HepG2 (cell line): ENCODE data around the gene SIT1. TPM values are rescaled to one million over a fixed set of nuclear protein-coding genes. Genes with fewer than 3 reads are reported as not detected.

Experiments
- ETV5 ChIP-seq: IDR thresholded peaks from 2 replicates; pipeline ENCODE4 v1.6.1; 2018; ENCODE audit warnings: missing biosample characterization, missing genetic modification reagents, inconsistent platforms, borderline replicate concordance
- EZH2 ChIP-seq: conservative IDR thresholded peaks from 2 replicates; pipeline ENCODE4 v1.6.1; 2012; ENCODE audit warnings: mild to moderate bottlenecking, low read depth, low read length, moderate library complexity
- GATA4 ChIP-seq: sonication (generic); IDR thresholded peaks from 2 replicates; pipeline ENCODE4 v1.6.1; 2016; ENCODE audit warnings: antibody characterized with exemption, low read depth, borderline replicate concordance
- PHF20 ChIP-seq: sonication (generic); formaldehyde crosslinking; IDR thresholded peaks from 2 replicates; pipeline ENCODE4 v1.5.0; 2020; ENCODE audit warnings: mild to moderate bottlenecking, missing genetic modification reagents
- POLR2A ChIP-seq, 2 experiments: IDR thresholded peaks; 2 replicates each; pipeline ENCODE4 v1.6.1; 2011; ENCODE audit warnings: low read depth in 2 of 2, low read length in 2 of 2, mild to moderate bottlenecking in 1 of 2, moderate library complexity in 1 of 2; ENCODE audit not compliant: insufficient read depth in 1 of 2
- RBFOX2 ChIP-seq: fragments of 200-400 bp; formaldehyde crosslinking; IDR thresholded peaks from 2 replicates; pipeline ENCODE4 v1.6.1; 2017; ENCODE audit warnings: low read depth, mild to moderate bottlenecking, low read length
- SMYD3 ChIP-seq: sonication (generic); formaldehyde crosslinking; IDR thresholded peaks from 2 replicates; pipeline ENCODE4 v1.8.1; 2023; ENCODE audit warnings: mild to moderate bottlenecking, missing genetic modification reagents
- SUZ12 ChIP-seq: fragments of 150-350 bp; IDR thresholded peaks from 2 replicates; pipeline ENCODE4 v1.6.1; 2014; ENCODE audit warnings: low read depth, low read length
- TBX2 ChIP-seq: sonication (generic); formaldehyde crosslinking; IDR thresholded peaks from 2 replicates; pipeline ENCODE4 v1.5.0; 2020; ENCODE audit warnings: missing genetic modification reagents, mild to moderate bottlenecking, borderline replicate concordance
- TRIM24 ChIP-seq: sonication (generic); formaldehyde crosslinking; IDR thresholded peaks from 2 replicates; pipeline ENCODE4 v1.8.0; 2022; ENCODE audit warnings: mild to moderate bottlenecking, missing genetic modification reagents
- ZBTB7B ChIP-seq: sonication (generic); formaldehyde crosslinking; IDR thresholded peaks from 2 replicates; pipeline ENCODE4 v1.4.0; 2020; ENCODE audit warnings: missing genetic modification reagents
- ZFP37 ChIP-seq: sonication (generic); formaldehyde crosslinking; IDR thresholded peaks from 2 replicates; pipeline ENCODE4 v1.4.0; 2020; ENCODE audit warnings: missing genetic modification reagents, borderline replicate concordance
- ZFY ChIP-seq: sonication (generic); formaldehyde crosslinking; IDR thresholded peaks from 2 replicates; pipeline ENCODE4 v1.4.0; 2020; ENCODE audit warnings: missing genetic modification reagents
- ZNF335 ChIP-seq: sonication (generic); formaldehyde crosslinking; IDR thresholded peaks from 2 replicates; pipeline ENCODE4 v1.4.0; 2020; ENCODE audit warnings: missing genetic modification reagents
- ZNF460 ChIP-seq: sonication (generic); formaldehyde crosslinking; IDR thresholded peaks from 2 replicates; pipeline ENCODE4 v1.5.1; 2020; ENCODE audit warnings: missing genetic modification reagents, mild to moderate bottlenecking, borderline replicate concordance
- ZNF543 ChIP-seq: sonication (generic); formaldehyde crosslinking; IDR thresholded peaks from 2 replicates; pipeline ENCODE4 v1.4.0; 2020; ENCODE audit warnings: mild to moderate bottlenecking, missing genetic modification reagents
- ZNF7 ChIP-seq: IDR thresholded peaks from 2 replicates; pipeline ENCODE4 v1.6.1; 2016; ENCODE audit warnings: missing biosample characterization, missing genetic modification reagents
- ZNF709 ChIP-seq: sonication (generic); formaldehyde crosslinking; IDR thresholded peaks from 2 replicates; pipeline ENCODE4 v1.5.0; 2020; ENCODE audit warnings: mild to moderate bottlenecking, missing genetic modification reagents
- ZNF749 ChIP-seq: sonication (generic); formaldehyde crosslinking; IDR thresholded peaks from 2 replicates; pipeline ENCODE4 v1.8.0; 2022; ENCODE audit warnings: mild to moderate bottlenecking, missing genetic modification reagents, moderate library complexity, borderline replicate concordance
- ZNF776 ChIP-seq: sonication (generic); formaldehyde crosslinking; IDR thresholded peaks from 2 replicates; pipeline ENCODE4 v1.4.0; 2020; ENCODE audit warnings: mild to moderate bottlenecking, missing genetic modification reagents
- ZNF782 ChIP-seq: sonication (generic); formaldehyde crosslinking; IDR thresholded peaks from 2 replicates; pipeline ENCODE4 v1.4.0; 2020; ENCODE audit warnings: missing genetic modification reagents, mild to moderate bottlenecking, borderline replicate concordance
- ZSCAN9 ChIP-seq: IDR thresholded peaks from 2 replicates; pipeline ENCODE4 v1.6.1; 2016; ENCODE audit warnings: borderline replicate concordance
- polyA plus RNA-seq, 8 experiments: library from polyadenylated mRNA; depleted of rRNA in 3 of 8; stranded (reverse) in 7 of 8; unstranded in 1 of 8; fragments of >200 nt; fragmentation: Illumina TruSeq in 4 of 8; extraction: Trizol in 4 of 8; gene quantifications; 2 replicates each; pipeline versions ENCODE4 v1.2.1 to v1.2.3, GENCODE V29; 2011 to 2016; ENCODE audit warnings: low read depth in 4 of 8, missing spikeins in 1 of 8, mixed read lengths in 1 of 8; ENCODE audit not compliant: insufficient read depth in 1 of 8
- total RNA-seq, 5 experiments: library from RNA; depleted of rRNA; stranded (reverse); fragments of >200 nt; fragmentation: Illumina TruSeq; extraction: Trizol; gene quantifications; 2 replicates each; pipeline ENCODE4 v1.2.3, GENCODE V29; 2016; ENCODE audit warnings: low read depth in 1 of 5
- TF ChIP-seq, protein P1 (sequence below): sonication (generic); formaldehyde crosslinking; IDR thresholded peaks from 2 replicates; pipeline ENCODE4 v1.8.0; 2022; ENCODE audit warnings: missing genetic modification reagents, mild to moderate bottlenecking, moderate library complexity, borderline replicate concordance
- TF ChIP-seq, protein P2 (sequence below): sonication (generic); formaldehyde crosslinking; IDR thresholded peaks from 2 replicates; pipeline ENCODE4 v1.4.0; 2020; ENCODE audit warnings: missing genetic modification reagents, mild to moderate bottlenecking, borderline replicate concordance
- TF ChIP-seq, protein P3 (sequence below): sonication (generic); formaldehyde crosslinking; IDR thresholded peaks from 2 replicates; pipeline ENCODE4 v1.5.0; 2020; ENCODE audit warnings: missing genetic modification reagents, mild to moderate bottlenecking, borderline replicate concordance

Gene SIT1
- total and polyA plus RNA-seq, 2 of the 13 experiments (the other 11 are each of a cell fraction or from before 2014, with no cell fraction given): 0.09 to 6.7 TPM

DNA sequence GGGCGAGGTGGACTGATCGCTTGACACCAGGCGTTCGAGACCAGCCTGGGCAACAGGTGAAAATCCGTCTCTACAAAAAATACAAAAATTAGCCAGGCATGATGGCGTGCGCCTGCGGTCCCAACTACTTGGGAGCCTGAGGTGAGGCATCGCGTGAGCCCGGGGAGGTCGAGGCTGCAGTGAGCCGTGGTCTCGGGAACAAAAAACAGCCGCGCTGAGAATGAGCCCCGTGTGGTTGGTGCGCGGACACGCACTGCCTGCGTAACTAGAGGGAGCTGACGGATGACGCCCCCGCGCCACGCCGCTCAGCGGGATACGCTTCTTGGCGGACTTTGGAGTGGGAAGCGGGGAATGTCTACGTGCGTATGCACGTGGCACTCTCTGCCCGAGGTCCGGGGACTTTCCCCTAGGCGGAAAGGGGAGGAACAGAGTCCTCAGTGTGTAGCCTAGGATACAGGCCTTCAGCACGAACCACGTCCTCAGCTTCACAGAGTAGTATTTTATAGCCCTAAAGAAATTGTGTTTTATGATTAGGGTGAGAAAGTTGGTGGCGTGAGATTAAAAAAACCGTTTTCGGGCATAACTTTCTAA is 6.9 kb upstream of the SIT1 start, which contains the start of gene RMRP (continued):
- no peak for TF ChIP-seq RBFOX2
- no peak; the same call in 1 of the 2 replicates for TF ChIP-seq ZNF776 (CRISPR knock-in tag)
- TF ChIP-seq ZNF335: no peak; the same call in 1 of the 2 replicates
- peak; percentile 80 for TF ChIP-seq ZNF543 (CRISPR knock-in tag)
- TF ChIP-seq ZBTB7B (CRISPR knock-in tag): peak; percentile 89; the same call in 1 of the 2 replicates
- TF ChIP-seq ZNF782 (CRISPR knock-in tag): peak; percentile 12; the same call in 1 of the 2 replicates
- TF ChIP-seq ZNF749 (CRISPR knock-in tag): peak; percentile 97
- peak; percentile 68 for TF ChIP-seq PHF20 (CRISPR knock-in tag)
- TF ChIP-seq SUZ12: no peak
- 0 out of 2 replicates have a peak, but pooled peaks have one; percentile 48 for TF ChIP-seq TRIM24 (CRISPR knock-in tag)
- TF ChIP-seq ZFP37 (CRISPR knock-in tag): peak; percentile 99
- TF ChIP-seq ZNF709: 0 out of 2 replicates have a peak, but pooled peaks have one; percentile 95
- peak; percentile 96 for TF ChIP-seq SMYD3 (CRISPR knock-in tag)
- TF ChIP-seq ZFY (CRISPR knock-in tag): peak; percentile 70; the same call in 1 of the 2 replicates
- TF ChIP-seq GATA4: peak; percentile 21; the same call in 1 of the 2 replicates
- TF ChIP-seq ZSCAN9 (CRISPR knock-in tag): peak; percentile 98; the same call in 1 of the 2 replicates
- no peak for TF ChIP-seq ZNF7 (CRISPR knock-in tag)
- TF ChIP-seq, protein P1, sequence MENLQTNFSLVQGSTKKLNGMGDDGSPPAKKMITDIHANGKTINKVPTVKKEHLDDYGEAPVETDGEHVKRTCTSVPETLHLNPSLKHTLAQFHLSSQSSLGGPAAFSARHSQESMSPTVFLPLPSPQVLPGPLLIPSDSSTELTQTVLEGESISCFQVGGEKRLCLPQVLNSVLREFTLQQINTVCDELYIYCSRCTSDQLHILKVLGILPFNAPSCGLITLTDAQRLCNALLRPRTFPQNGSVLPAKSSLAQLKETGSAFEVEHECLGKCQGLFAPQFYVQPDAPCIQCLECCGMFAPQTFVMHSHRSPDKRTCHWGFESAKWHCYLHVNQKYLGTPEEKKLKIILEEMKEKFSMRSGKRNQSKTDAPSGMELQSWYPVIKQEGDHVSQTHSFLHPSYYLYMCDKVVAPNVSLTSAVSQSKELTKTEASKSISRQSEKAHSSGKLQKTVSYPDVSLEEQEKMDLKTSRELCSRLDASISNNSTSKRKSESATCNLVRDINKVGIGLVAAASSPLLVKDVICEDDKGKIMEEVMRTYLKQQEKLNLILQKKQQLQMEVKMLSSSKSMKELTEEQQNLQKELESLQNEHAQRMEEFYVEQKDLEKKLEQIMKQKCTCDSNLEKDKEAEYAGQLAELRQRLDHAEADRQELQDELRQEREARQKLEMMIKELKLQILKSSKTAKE: peak; percentile 85; the same call in 1 of the 2 replicates
- no peak; the same call in 1 of the 2 replicates for TF ChIP-seq ZNF460 (CRISPR knock-in tag)
- TF ChIP-seq POLR2A (IDR thresholded peaks at IDR 0.05; ENCODE audit: insufficient read depth in 1 of 2, low read depth in 2 of 2, low read length in 2 of 2): peak in 1 of 2 experiments; percentile 74; a peak in 1 of 4 replicates
- TF ChIP-seq ETV5 (CRISPR knock-in tag): peak; percentile 88
- TF ChIP-seq EZH2: no peak
- TF ChIP-seq TBX2 (CRISPR knock-in tag): peak; percentile 95
- TF ChIP-seq, protein P2, sequence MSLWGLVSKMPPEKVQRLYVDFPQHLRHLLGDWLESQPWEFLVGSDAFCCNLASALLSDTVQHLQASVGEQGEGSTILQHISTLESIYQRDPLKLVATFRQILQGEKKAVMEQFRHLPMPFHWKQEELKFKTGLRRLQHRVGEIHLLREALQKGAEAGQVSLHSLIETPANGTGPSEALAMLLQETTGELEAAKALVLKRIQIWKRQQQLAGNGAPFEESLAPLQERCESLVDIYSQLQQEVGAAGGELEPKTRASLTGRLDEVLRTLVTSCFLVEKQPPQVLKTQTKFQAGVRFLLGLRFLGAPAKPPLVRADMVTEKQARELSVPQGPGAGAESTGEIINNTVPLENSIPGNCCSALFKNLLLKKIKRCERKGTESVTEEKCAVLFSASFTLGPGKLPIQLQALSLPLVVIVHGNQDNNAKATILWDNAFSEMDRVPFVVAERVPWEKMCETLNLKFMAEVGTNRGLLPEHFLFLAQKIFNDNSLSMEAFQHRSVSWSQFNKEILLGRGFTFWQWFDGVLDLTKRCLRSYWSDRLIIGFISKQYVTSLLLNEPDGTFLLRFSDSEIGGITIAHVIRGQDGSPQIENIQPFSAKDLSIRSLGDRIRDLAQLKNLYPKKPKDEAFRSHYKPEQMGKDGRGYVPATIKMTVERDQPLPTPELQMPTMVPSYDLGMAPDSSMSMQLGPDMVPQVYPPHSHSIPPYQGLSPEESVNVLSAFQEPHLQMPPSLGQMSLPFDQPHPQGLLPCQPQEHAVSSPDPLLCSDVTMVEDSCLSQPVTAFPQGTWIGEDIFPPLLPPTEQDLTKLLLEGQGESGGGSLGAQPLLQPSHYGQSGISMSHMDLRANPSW (CRISPR knock-in tag): peak; percentile 90
- TF ChIP-seq, protein P3, sequence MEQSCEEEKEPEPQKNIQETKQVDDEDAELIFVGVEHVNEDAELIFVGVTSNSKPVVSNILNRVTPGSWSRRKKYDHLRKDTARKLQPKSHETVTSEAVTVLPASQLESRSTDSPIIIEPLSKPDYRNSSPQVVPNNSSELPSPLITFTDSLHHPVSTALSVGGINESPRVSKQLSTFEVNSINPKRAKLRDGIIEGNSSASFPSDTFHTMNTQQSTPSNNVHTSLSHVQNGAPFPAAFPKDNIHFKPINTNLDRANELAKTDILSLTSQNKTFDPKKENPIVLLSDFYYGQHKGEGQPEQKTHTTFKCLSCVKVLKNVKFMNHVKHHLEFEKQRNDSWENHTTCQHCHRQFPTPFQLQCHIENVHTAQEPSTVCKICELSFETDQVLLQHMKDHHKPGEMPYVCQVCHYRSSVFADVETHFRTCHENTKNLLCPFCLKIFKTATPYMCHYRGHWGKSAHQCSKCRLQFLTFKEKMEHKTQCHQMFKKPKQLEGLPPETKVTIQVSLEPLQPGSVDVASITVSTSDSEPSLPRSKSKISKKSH: peak; percentile 64
